H1 (cell line): Measurements from ENCODE around the gene ACAA1. TPM values are rescaled to one million over a fixed set of nuclear protein-coding genes. Genes with fewer than 3 reads are reported as not detected.

Experiments used
- ATF2 ChIP-seq: IDR thresholded peaks from 2 replicates; pipeline ENCODE4 v1.6.1; 2012; ENCODE audit warnings: low read length, inconsistent platforms
- ATF3 ChIP-seq: IDR thresholded peaks from 2 replicates; pipeline ENCODE4 v1.6.1; 2011; ENCODE audit warnings: low read depth, mild to moderate bottlenecking, low read length; ENCODE audit not compliant: insufficient read depth
- CHD7 ChIP-seq: fragments of 300-600 bp; sonication (generic); IDR thresholded peaks from 2 replicates; pipeline ENCODE4 v1.7.1; 2012; ENCODE audit warnings: low read length, moderate library complexity, mild to moderate bottlenecking, inconsistent platforms; ENCODE audit not compliant: insufficient replicate concordance
- E2F6 ChIP-seq: IDR thresholded peaks from 2 replicates; pipeline ENCODE4 v1.6.1; 2012; ENCODE audit warnings: inconsistent platforms
- PHF8 ChIP-seq: fragments of 200-600 bp; sonication (generic); conservative IDR thresholded peaks from 2 replicates; pipeline ENCODE4 v1.7.1; 2012; ENCODE audit warnings: low read depth, mild to moderate bottlenecking, inconsistent platforms, low read length, moderate library complexity
- ZNF274 ChIP-seq: IDR thresholded peaks from 2 replicates; pipeline ENCODE4 v1.7.0; 2012; ENCODE audit warnings: low read length, borderline replicate concordance; ENCODE audit errors: extremely low read depth
- polyA plus RNA-seq, 7 experiments: library from polyadenylated mRNA; depleted of rRNA in 3 of 7; stranded (reverse) in 5 of 7; unstranded in 2 of 7; fragments of >200 nt in 5 of 7; fragments of 200-250 nt in 2 of 7; gene quantifications; 1 replicate in 5 of 7; 2 replicates in 1 of 7; 4 replicates in 1 of 7; pipeline versions ENCODE4 v1.2.1 to v1.2.3, GENCODE V29; 2011 to 2013; ENCODE audit warnings: missing spikeins in 2 of 7, mixed read lengths in 2 of 7
- total RNA-seq: library from RNA; stranded (reverse); fragmentation: NEBNext Ultra II Directional; extraction: Animal tissue kit (Norgen Biotek cat#: 25700); gene quantifications from 2 replicates; pipeline ENCODE4 v1.2.1, GENCODE V29; 2021

The ACAA1 gene
- total and polyA plus RNA-seq, 2 of the 8 experiments (the other 6 are each of a cell fraction or from before 2014, with no cell fraction given): 23.1 to 34.8 TPM

- TF ChIP-seq ATF2: no peak
- no peak for TF ChIP-seq E2F6
- TF ChIP-seq ZNF274: no peak
- TF ChIP-seq PHF8: no peak
- no peak for TF ChIP-seq CHD7
- no peak for TF ChIP-seq ATF3
- TF ChIP-seq, all 59 proteins: peak for 0
Measured at GRCh38 chr3:38157595-38157994, 20.7 kb upstream of the ACAA1 start (continued).
